GM19351 (cell line): Measurements from ENCODE around the gene SEL1L.
"Not testable (repeated sequence)": the region's sequence is repeated elsewhere in the genome, so short reads cannot be mapped to it uniquely, and the experiment has no call there.

Experiments
- ATAC-seq: cut with Tn5 transposase; IDR thresholded peaks from one replicate; pipeline ENCODE4 v1.9.1; 2021; ENCODE audit warnings: mild to moderate bottlenecking, moderate library complexity; ENCODE audit not compliant: unreplicated experiment

SEL1L gene

GRCh38 chr14:81449576-81449975, 84.1 kb downstream of the SEL1L start:
- no peak for ATAC-seq

- no peak for ATAC-seq
These were observed 84.5 kb downstream of the SEL1L start for GRCh38 chr14:81449114-81449513.

- no peak for ATAC-seq
These were observed 86.5 kb downstream of the SEL1L start for GRCh38 chr14:81447021-81447764.

GRCh38 chr14:81446279-81447007, 87.2 kb downstream of the SEL1L start:
- ATAC-seq: no peak

- ATAC-seq: no peak
These were observed 92.0 kb downstream of the SEL1L start for GRCh38 chr14:81441626-81442134.

- no peak for ATAC-seq
These were observed 93.6 kb downstream of the SEL1L start for GRCh38 chr14:81440041-81440440.

GRCh38 chr14:81437244-81437643, 96.4 kb downstream of the SEL1L start:
- ATAC-seq: no peak

- ATAC-seq: peak; percentile 75
These were observed 97.1 kb downstream of the SEL1L start for GRCh38 chr14:81436296-81437138.

- ATAC-seq: peak; percentile 26
These were observed 98.0 kb downstream of the SEL1L start for GRCh38 chr14:81435391-81436295.

GRCh38 chr14:81435048-81435390, 98.6 kb downstream of the SEL1L start:
- no peak for ATAC-seq

GRCh38 chr14:81434230-81434629, 99.4 kb downstream of the SEL1L start:
- ATAC-seq: no peak

- ATAC-seq: no peak
These were observed 100.3 kb downstream of the SEL1L start for GRCh38 chr14:81433378-81433777.

GRCh38 chr14:81432219-81432661, 101.4 kb downstream of the SEL1L start:
- no peak for ATAC-seq

- no peak for ATAC-seq
These were observed 103.4 kb downstream of the SEL1L start for GRCh38 chr14:81430235-81430634.

GRCh38 chr14:81429749-81430148, 103.9 kb downstream of the SEL1L start:
- not testable (repeated sequence) for ATAC-seq

GRCh38 chr14:81429028-81429427, 104.6 kb downstream of the SEL1L start:
- ATAC-seq: no peak

- ATAC-seq: no peak
These were observed 106.2 kb downstream of the SEL1L start for GRCh38 chr14:81427348-81428058.

- no peak for ATAC-seq
These were observed 110.1 kb downstream of the SEL1L start for GRCh38 chr14:81423504-81423903.
